ENCODE data around the gene SCLT1. TPM values are rescaled to one million over a fixed set of nuclear protein-coding genes. Genes with fewer than 3 reads are reported as not detected.

Gene SCLT1
- total RNA-seq, 1 experiment from 2014 or later = 11.3 TPM

DNA sequence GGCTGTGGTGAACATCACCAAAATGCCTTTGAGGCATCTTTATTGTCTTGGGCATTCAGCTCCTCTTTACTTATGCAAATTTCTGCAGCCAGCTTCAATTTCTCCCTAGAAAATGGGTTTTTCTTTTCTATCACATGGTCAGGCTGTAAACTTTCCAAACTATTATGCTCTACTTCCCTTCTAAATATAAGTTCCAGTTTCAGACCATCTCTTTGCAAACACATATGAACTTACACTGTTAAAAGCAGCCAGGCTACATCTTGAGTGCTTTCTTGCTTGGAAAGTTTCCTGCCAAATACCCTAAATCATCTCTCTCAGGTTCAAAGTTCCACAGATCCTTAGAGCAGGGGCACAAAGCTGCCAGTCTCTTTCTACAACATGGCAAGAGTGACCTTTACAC lies 13.2 kb downstream of the SCLT1 start:
- Histone ChIP-seq H2BK120ac (ENCODE audit: low read depth, low read length, poor library complexity, severe bottlenecking) (no peak overlapping the region), H3K9me3 (ENCODE audit: control insufficient read depth, low read depth, low read length) (no peaks in the 10 kb centered on the region), H3K27ac (ENCODE audit: insufficient read length, low read depth, low read length) (no peak overlapping the region), H3K23me2 (ENCODE audit: insufficient read length, low read depth, low read length, poor library complexity, severe bottlenecking) (no peaks in the 10 kb centered on the region), H3T11ph (ENCODE audit: low read length) (no peak overlapping the region), H4K8ac (replicated peaks; ENCODE audit: insufficient read length, low read depth, low read length) (no peak overlapping the region), H3K18ac (ENCODE audit: insufficient read length, low read depth, low read length) (no peak overlapping the region), H3K56ac (ENCODE audit: insufficient read length, low read depth, low read length) (no peak overlapping the region), H2BK12ac (ENCODE audit: insufficient read length, low read depth, low read length) (no peak overlapping the region), H2AK5ac (ENCODE audit: insufficient read length, low read length) (no peak overlapping the region), H4K20me1 (ENCODE audit: control insufficient read depth, insufficient read depth, insufficient read length) (no peaks in the 10 kb centered on the region), H3K14ac (ENCODE audit: insufficient read depth, low read length) (no peak overlapping the region), H2BK5ac (ENCODE audit: insufficient read length, low read length) (no peak overlapping the region), H3K4me1 (ENCODE audit: insufficient read depth, low read length) (no peaks in the 10 kb centered on the region), H2BK15ac (ENCODE audit: low read depth, low read length) (no peak overlapping the region), H3K79me1 (ENCODE audit: insufficient read depth, low read depth, low read length, poor library complexity, severe bottlenecking) (no peaks in the 10 kb centered on the region), H3K4ac (ENCODE audit: low read depth, low read length) (no peak overlapping the region), H3K9ac (ENCODE audit: extremely low read depth, insufficient read length, low read length) (no peak overlapping the region), H2AFZ (ENCODE audit: low read length) (no peak overlapping the region), H4K5ac (ENCODE audit: insufficient read length, low read depth, low read length) (no peak overlapping the region), H2BK20ac (ENCODE audit: low read depth, low read length, poor library complexity, severe bottlenecking) (no peak overlapping the region), H3K79me2 (ENCODE audit: insufficient read depth, low read length) (no peaks in the 10 kb centered on the region), H3K23ac (ENCODE audit: insufficient read length, low read depth, low read length) (no peak overlapping the region), H4K91ac (ENCODE audit: insufficient read length, low read depth, low read length) (no peak overlapping the region), H3K27me3 (ENCODE audit: insufficient read depth, low read length) (no peaks in the 10 kb centered on the region), H3K4me2 (ENCODE audit: insufficient read depth, insufficient read length, low read length) (no peak overlapping the region)
- TF ChIP-seq, protein P1, sequence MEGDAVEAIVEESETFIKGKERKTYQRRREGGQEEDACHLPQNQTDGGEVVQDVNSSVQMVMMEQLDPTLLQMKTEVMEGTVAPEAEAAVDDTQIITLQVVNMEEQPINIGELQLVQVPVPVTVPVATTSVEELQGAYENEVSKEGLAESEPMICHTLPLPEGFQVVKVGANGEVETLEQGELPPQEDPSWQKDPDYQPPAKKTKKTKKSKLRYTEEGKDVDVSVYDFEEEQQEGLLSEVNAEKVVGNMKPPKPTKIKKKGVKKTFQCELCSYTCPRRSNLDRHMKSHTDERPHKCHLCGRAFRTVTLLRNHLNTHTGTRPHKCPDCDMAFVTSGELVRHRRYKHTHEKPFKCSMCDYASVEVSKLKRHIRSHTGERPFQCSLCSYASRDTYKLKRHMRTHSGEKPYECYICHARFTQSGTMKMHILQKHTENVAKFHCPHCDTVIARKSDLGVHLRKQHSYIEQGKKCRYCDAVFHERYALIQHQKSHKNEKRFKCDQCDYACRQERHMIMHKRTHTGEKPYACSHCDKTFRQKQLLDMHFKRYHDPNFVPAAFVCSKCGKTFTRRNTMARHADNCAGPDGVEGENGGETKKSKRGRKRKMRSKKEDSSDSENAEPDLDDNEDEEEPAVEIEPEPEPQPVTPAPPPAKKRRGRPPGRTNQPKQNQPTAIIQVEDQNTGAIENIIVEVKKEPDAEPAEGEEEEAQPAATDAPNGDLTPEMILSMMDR (conservative IDR thresholded peaks at IDR 0.05) = no peak
- Mint-ChIP-seq H3K27ac (no peak overlapping the region), H3K4me3 (no peak overlapping the region), H3K9me3 (peaks cover 17 to 21% of the 10 kb centered on the region in 2 experiments), H3K27me3 (ENCODE audit: low read depth) (no peaks in the 10 kb centered on the region), H3K4me1 (0 out of 4 replicates have a peak, but pooled peaks cover 0 to 2% of the 10 kb centered on the region in 2 experiments), H3K36me3 (ENCODE audit: insufficient read depth in 1 of 3, low read depth in 3 of 3) (peaks cover 36 to 48% (median 45%) of the 10 kb centered on the region in 3 experiments)
- no peak for DNase-seq
